ENCODE data around the gene TBC1D4. TPM values are rescaled to one million over a fixed set of nuclear protein-coding genes. Genes with fewer than 3 reads are reported as not detected.
"Not testable (repeated sequence)": the region's sequence is repeated elsewhere in the genome, so short reads cannot be mapped to it uniquely, and the experiment has no call there.

The TBC1D4 gene
- total RNA-seq, 2 donors from 2014 or later, result 16.7 to 27.9 TPM

DNA sequence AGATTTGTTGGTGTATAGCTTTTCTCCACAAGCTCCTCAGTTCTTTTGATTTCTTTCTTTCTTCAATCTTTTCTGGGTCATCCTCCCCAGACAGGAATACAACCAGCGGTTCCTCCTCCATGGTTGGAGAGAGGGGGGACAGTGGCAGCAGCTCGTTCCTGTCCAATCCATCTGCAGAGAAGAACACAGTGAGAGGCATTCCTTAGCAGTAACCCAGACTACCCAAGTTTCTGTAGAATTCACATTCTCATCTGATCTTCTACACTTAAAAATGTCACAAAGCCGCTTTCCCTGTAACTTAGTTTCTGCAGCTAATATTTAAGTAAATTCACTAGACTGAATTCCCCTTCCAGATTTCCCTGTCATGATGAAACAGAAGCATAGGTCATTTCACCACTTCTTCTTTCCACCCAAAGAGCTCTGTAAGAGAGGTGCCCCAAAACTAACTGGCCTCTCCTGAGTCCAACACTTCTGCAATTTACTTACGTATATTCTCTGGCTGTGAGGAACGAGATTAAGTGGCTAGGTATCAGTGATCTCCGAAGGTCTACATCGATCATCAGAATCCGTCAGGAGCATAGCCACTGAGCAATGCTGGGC is 171.9 kb downstream of the TBC1D4 start:
- no peak for DNase-seq
- Histone ChIP-seq H3K9ac (ENCODE audit: low read depth in 2 of 2, low read length in 2 of 2) (no peak overlapping the region), H3K4me3 (no peak overlapping the region), H3K4me1 (no peaks in the 10 kb centered on the region), H3K36me3 (no peaks in the 10 kb centered on the region), H3K9me3 (no peaks in the 10 kb centered on the region), H3K27me3 (no peaks in the 10 kb centered on the region), H3K27ac (no peak overlapping the region)
- intact Hi-C loops (cut with DNase I), result no loop called here
- TF ChIP-seq, protein P1, sequence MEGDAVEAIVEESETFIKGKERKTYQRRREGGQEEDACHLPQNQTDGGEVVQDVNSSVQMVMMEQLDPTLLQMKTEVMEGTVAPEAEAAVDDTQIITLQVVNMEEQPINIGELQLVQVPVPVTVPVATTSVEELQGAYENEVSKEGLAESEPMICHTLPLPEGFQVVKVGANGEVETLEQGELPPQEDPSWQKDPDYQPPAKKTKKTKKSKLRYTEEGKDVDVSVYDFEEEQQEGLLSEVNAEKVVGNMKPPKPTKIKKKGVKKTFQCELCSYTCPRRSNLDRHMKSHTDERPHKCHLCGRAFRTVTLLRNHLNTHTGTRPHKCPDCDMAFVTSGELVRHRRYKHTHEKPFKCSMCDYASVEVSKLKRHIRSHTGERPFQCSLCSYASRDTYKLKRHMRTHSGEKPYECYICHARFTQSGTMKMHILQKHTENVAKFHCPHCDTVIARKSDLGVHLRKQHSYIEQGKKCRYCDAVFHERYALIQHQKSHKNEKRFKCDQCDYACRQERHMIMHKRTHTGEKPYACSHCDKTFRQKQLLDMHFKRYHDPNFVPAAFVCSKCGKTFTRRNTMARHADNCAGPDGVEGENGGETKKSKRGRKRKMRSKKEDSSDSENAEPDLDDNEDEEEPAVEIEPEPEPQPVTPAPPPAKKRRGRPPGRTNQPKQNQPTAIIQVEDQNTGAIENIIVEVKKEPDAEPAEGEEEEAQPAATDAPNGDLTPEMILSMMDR (IDR thresholded peaks at IDR 0.05), result no peak

DNA sequence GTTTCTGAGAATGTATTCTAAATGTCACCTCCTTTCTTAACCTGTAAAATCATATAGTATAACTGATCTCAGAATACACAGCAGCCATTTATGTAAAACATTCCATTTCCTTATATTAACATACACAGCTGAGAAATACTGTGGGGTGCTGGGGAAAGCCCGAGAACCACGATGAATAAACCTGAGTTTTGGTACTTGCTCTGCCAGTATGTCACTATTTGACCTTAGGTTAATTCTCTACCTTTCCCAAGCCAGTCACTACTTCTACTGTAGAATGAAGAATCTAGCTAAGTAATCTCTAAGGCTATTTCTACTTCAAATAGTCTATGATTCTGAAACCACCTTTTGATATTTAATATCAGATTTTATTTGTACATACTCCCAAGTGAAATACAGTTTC is 173.7 kb downstream of the TBC1D4 start:
- no peaks in the 10 kb centered on the region for H3K36me3 ChIP-seq

DNA sequence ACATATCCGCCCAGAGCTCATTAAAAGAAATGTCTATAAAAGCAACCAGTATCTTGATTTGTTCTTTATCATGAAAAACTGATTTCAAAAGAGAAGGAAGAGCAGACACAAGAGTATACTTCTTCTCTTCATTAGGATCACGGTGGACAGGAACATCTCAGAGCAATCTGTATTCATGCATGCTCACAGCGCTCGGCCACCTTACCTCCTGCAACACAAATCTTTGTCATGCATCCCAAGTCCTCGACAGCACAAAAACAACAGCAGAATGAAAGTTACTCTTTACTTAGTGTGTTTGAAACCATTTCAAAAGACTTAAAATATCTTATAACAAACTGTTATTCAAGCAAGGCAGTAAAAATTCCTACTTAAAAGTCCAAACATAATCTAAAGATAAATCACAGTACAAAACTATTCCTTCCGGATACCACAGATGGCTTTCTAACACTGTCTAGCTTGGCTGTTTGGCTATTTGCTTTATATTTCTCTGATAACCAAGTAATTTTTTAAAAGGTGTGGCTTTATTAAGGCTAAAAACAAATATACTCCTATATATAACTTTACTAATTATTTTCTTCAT is 174.5 kb downstream of the TBC1D4 start:
- no peak for DNase-seq
- Histone ChIP-seq H3K27ac (no peak overlapping the region), H3K9ac (ENCODE audit: low read depth in 2 of 2, low read length in 2 of 2) (no peak overlapping the region), H3K36me3 (no peaks in the 10 kb centered on the region), H3K9me3 (no peaks in the 10 kb centered on the region), H3K4me1 (no peaks in the 10 kb centered on the region), H3K27me3 (no peaks in the 10 kb centered on the region), H3K4me3 (no peak overlapping the region)
- TF ChIP-seq, protein P1 (IDR thresholded peaks at IDR 0.05), result no peak
- intact Hi-C loops (cut with DNase I), result no loop called here

More for the DNA sequence above, 173.7 kb downstream of the TBC1D4 start:
- Histone ChIP-seq H3K9me3 (no peaks in the 10 kb centered on the region), H3K27me3 (no peaks in the 10 kb centered on the region), H3K27ac (no peak overlapping the region), H3K4me3 (no peak overlapping the region), H3K4me1 (no peaks in the 10 kb centered on the region), H3K9ac (ENCODE audit: low read depth in 2 of 2, low read length in 2 of 2) (no peak overlapping the region)
- TF ChIP-seq, protein P1 (IDR thresholded peaks at IDR 0.05), result no peak
- DNase-seq, result no peak
- intact Hi-C loops (cut with DNase I), result no loop called here

DNA sequence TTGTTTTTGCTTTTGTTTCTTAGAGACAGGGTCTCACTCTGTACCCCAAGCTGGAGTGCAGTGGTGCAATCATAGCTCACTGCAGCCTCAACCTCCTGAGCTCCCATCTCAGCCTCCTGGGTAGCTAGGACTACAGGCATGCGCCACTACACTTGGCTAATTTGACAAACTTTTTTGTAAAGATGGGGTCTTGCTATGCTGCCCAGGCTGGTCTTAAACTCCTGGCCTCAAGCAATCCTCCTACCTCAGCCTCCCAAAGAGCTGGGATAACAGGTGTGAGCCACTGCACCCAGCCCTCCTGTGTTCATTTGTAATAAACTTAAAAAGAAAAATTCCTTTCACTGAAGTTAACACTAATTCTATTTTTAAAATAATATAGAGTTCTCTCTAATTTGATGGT is 175.0 kb downstream of the TBC1D4 start:
- intact Hi-C loops (cut with DNase I); H3K27ac ChIP-seq; H3K27me3 ChIP-seq; H3K9ac ChIP-seq (ENCODE audit: low read depth in 2 of 2, low read length in 2 of 2); H3K4me3 ChIP-seq; H3K9me3 ChIP-seq; H3K36me3 ChIP-seq; H3K4me1 ChIP-seq; DNase-seq: not testable (repeated sequence)

DNA sequence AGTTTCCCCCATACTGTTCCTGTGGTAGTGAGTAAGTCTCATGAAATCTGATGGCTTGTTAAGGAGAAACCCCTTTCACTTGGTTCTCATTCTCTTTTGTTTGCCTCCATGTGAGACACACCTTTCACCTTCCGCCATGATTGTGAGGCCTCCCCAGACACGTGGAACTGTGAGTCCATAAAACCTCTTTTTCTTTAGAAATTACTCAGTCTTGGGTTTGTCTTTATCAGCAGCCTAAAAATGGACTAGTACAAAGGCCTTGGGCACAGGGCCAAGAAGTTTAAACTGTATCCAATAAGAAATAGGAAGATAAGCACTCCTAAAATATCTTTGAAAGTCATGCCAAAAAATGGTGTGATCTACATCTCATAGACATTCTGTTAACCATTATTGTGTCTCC is 176.9 kb downstream of the TBC1D4 start:
- H3K27ac ChIP-seq, result no peak overlapping the region
- intact Hi-C loops (cut with DNase I), result no loop called here
- H3K9me3 ChIP-seq, result no peaks in the 10 kb centered on the region
- H3K9ac ChIP-seq (ENCODE audit: low read depth in 2 of 2, low read length in 2 of 2), result no peak overlapping the region
- H3K4me3 ChIP-seq, result no peak overlapping the region
- no peak for DNase-seq
- H3K27me3 ChIP-seq, result no peaks in the 10 kb centered on the region
- no peaks in the 10 kb centered on the region for H3K36me3 ChIP-seq
- TF ChIP-seq, protein P1 (IDR thresholded peaks at IDR 0.05), result no peak
- H3K4me1 ChIP-seq, result no peaks in the 10 kb centered on the region

DNA sequence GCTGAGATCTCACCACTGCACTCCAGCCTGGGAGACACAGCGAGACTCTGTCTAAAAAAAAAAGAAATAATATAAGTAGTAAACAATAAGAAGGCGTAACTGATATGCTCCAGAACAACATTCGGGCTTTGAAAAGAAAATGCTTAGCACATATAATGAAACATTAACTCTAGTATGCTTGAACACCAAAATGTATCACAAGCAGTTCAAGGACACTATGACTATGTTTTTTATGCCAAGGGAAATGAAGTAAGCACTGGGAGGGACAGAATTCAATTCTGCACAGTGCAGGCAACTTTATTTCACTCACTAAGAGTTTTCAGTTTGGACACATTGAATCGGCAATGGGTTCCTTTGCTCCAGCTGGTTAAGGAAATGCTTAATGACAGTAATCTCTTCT is 178.7 kb downstream of the TBC1D4 start:
- intact Hi-C loops (cut with DNase I), result no loop called here
- H3K27me3 ChIP-seq, result no peaks in the 10 kb centered on the region
- H3K4me1 ChIP-seq, result no peaks in the 10 kb centered on the region
- no peak overlapping the region for H3K27ac ChIP-seq
- DNase-seq, result no peak
- no peak overlapping the region for H3K9ac ChIP-seq (ENCODE audit: low read depth in 2 of 2, low read length in 2 of 2)
- H3K36me3 ChIP-seq, result no peaks in the 10 kb centered on the region
- H3K9me3 ChIP-seq, result no peaks in the 10 kb centered on the region
- TF ChIP-seq, protein P1 (IDR thresholded peaks at IDR 0.05), result no peak
- no peak overlapping the region for H3K4me3 ChIP-seq

Measured in colonic mucosa (tissue), 4 donors.